Measurements from ENCODE around the gene MED26. TPM values are rescaled to one million over a fixed set of nuclear protein-coding genes. Genes with fewer than 3 reads are reported as not detected.

The MED26 gene
- total RNA-seq, 1 donor from 2014 or later: 11.2 TPM

- Mint-ChIP-seq H3K27me3 (no peaks in the 10 kb centered on the region), H3K27ac (peak overlapping the region; percentile 35), H3K4me3 (ENCODE audit: low read depth) (no peak overlapping the region), H3K4me1 (ENCODE audit: low read depth) (peaks cover 5% of the 10 kb centered on the region), H3K36me3 (ENCODE audit: insufficient read depth) (no peaks in the 10 kb centered on the region), H3K9me3 (ENCODE audit: low read depth) (no peaks in the 10 kb centered on the region)
- TF ChIP-seq CTCF (IDR thresholded peaks at IDR 0.05; ENCODE audit: unreplicated experiment): no peak
- DNase-seq (ENCODE audit: low spot score, unreplicated experiment): no peak
Measured at GRCh38 chr19:16614941-16615340, 13.1 kb downstream of the MED26 start.

- H3K36me3 Mint-ChIP-seq (ENCODE audit: insufficient read depth): no peaks in the 10 kb centered on the region
- no peak for TF ChIP-seq CTCF (IDR thresholded peaks at IDR 0.05; ENCODE audit: unreplicated experiment)
- DNase-seq (ENCODE audit: low spot score, unreplicated experiment): no peak
- no peaks in the 10 kb centered on the region for H3K9me3 Mint-ChIP-seq (ENCODE audit: low read depth)
- no peaks in the 10 kb centered on the region for H3K27me3 Mint-ChIP-seq
- no peak overlapping the region for H3K4me3 Mint-ChIP-seq (ENCODE audit: low read depth)
- H3K4me1 Mint-ChIP-seq (ENCODE audit: low read depth): peaks cover 5% of the 10 kb centered on the region
- H3K27ac Mint-ChIP-seq: no peak overlapping the region
Measured at GRCh38 chr19:16613841-16614240, 14.2 kb downstream of the MED26 start.

DNA sequence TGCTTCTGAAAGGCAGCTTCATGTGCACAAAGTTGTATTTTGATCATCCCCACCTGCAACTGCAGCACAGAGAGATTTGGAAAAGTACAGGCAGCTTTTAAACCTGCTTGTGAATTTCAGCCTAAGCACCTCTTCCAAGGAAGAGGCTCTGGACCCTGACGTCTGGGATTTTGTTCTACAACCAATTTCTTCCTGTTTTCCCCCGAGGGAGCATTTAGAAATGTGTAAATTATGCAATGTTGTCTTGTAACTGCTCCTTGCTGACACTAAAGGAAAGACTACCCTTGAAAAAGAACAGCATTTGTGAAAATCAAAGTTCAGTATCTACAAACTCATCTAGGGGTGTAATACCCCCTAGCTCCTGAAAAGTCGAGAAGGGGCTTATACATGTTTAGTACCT, 15.4 kb downstream of the MED26 start:
- peaks cover 5% of the 10 kb centered on the region for H3K4me1 Mint-ChIP-seq (ENCODE audit: low read depth)
- no peak for TF ChIP-seq CTCF (IDR thresholded peaks at IDR 0.05; ENCODE audit: unreplicated experiment)

DNA sequence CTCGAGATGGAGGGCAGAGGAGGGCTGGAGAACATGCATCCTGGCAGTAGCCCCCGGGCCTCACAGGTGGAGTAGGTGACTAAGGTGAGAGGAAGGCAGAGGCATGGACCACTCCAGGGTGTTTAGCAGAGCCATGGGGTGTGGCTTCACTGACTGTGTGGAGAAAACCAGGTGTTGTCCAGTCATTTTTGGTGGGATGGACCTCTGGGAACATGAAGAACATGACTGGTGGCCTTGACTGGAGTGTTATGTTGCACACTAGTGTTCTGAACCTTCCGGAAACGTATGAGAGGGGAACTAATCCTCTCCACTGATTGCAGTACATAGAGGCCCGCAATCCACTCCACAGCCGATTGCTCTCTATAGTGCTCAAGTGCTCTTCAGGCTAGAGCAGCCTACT, 16.9 kb downstream of the MED26 start:
- no peaks in the 10 kb centered on the region for H3K36me3 Mint-ChIP-seq (ENCODE audit: insufficient read depth)
- H3K4me3 Mint-ChIP-seq (ENCODE audit: low read depth): no peak overlapping the region
- no peaks in the 10 kb centered on the region for H3K27me3 Mint-ChIP-seq
- no peaks in the 10 kb centered on the region for H3K9me3 Mint-ChIP-seq (ENCODE audit: low read depth)
- peaks cover 5% of the 10 kb centered on the region for H3K4me1 Mint-ChIP-seq (ENCODE audit: low read depth)
- TF ChIP-seq CTCF (IDR thresholded peaks at IDR 0.05; ENCODE audit: unreplicated experiment): no peak
- no peak for DNase-seq (ENCODE audit: low spot score, unreplicated experiment)
- no peak overlapping the region for H3K27ac Mint-ChIP-seq

More for the DNA sequence above, 15.4 kb downstream of the MED26 start:
- Mint-ChIP-seq H3K4me3 (ENCODE audit: low read depth) (no peak overlapping the region), H3K36me3 (ENCODE audit: insufficient read depth) (no peaks in the 10 kb centered on the region), H3K9me3 (ENCODE audit: low read depth) (no peaks in the 10 kb centered on the region), H3K27ac (no peak overlapping the region), H3K27me3 (no peaks in the 10 kb centered on the region)
- DNase-seq (ENCODE audit: low spot score, unreplicated experiment): no peak

- H3K27ac Mint-ChIP-seq: no peak overlapping the region
- H3K4me3 Mint-ChIP-seq (ENCODE audit: low read depth): no peak overlapping the region
- H3K9me3 Mint-ChIP-seq (ENCODE audit: low read depth): no peaks in the 10 kb centered on the region
- no peak for DNase-seq (ENCODE audit: low spot score, unreplicated experiment)
- H3K4me1 Mint-ChIP-seq (ENCODE audit: low read depth): no peaks in the 10 kb centered on the region
- no peak for TF ChIP-seq CTCF (IDR thresholded peaks at IDR 0.05; ENCODE audit: unreplicated experiment)
- H3K27me3 Mint-ChIP-seq: no peaks in the 10 kb centered on the region
- no peaks in the 10 kb centered on the region for H3K36me3 Mint-ChIP-seq (ENCODE audit: insufficient read depth)
Measured at GRCh38 chr19:16609511-16610200, 18.3 kb downstream of the MED26 start.

Data from progenitor cell of endocrine pancreas (in vitro differentiated cells).